Measurements from ENCODE around the gene IL20. TPM values are rescaled to one million over a fixed set of nuclear protein-coding genes. Genes with fewer than 3 reads are reported as not detected.

Gene IL20
- total and polyA plus RNA-seq, 3 donors from 2014 or later: 0.37 to 0.43 TPM; not detected in 1

GRCh38 chr1:206868264-206868663 is 2.8 kb downstream of the IL20 start:
- Histone ChIP-seq H3K4me1 (no peaks in the 10 kb centered on the region), H3K36me3 (ENCODE audit: low read depth, missing control alignments) (no peaks in the 10 kb centered on the region), H3K27me3 (no peaks in the 10 kb centered on the region), H3K4me3 (no peak overlapping the region), H3K9me3 (no peaks in the 10 kb centered on the region), H3K27ac (no peak overlapping the region)
- no peak for DNase-seq
- intact Hi-C loops (cut with DNase I; ENCODE audit: low total_unique reads): no loop called here
- no peak for TF ChIP-seq POLR2A (IDR thresholded peaks at IDR 0.05)
- no peak for TF ChIP-seq CTCF (IDR thresholded peaks at IDR 0.05)
- WGBS, 2 donors: 74 to 93% methylated on average over 1 of the region's 1 CpG

GRCh38 chr1:206872139-206872538 is 6.7 kb downstream of the IL20 start:
- intact Hi-C loops (cut with DNase I; ENCODE audit: low total_unique reads): no loop called here
- Histone ChIP-seq H3K9me3 (no peaks in the 10 kb centered on the region), H3K27me3 (no peaks in the 10 kb centered on the region), H3K4me1 (no peaks in the 10 kb centered on the region), H3K36me3 (ENCODE audit: low read depth, missing control alignments) (no peaks in the 10 kb centered on the region), H3K27ac (no peak overlapping the region), H3K4me3 (no peak overlapping the region)
- TF ChIP-seq CTCF (IDR thresholded peaks at IDR 0.05): no peak
- no peak for TF ChIP-seq POLR2A (IDR thresholded peaks at IDR 0.05)
- no peak for DNase-seq
- 84 to 97% methylated on average over 3 of the region's 3 CpGs for WGBS, 2 donors

- Histone ChIP-seq H3K36me3 (ENCODE audit: low read depth, missing control alignments) (no peaks in the 10 kb centered on the region), H3K4me1 (no peaks in the 10 kb centered on the region), H3K9me3 (no peaks in the 10 kb centered on the region), H3K27ac (no peak overlapping the region), H3K27me3 (no peaks in the 10 kb centered on the region), H3K4me3 (no peak overlapping the region)
- 94 to 98% methylated on average over 3 of the region's 3 CpGs for WGBS, 2 donors
- no peak for DNase-seq
- TF ChIP-seq POLR2A (IDR thresholded peaks at IDR 0.05) (no peak), CTCF (IDR thresholded peaks at IDR 0.05) (no peak)
- intact Hi-C loops (cut with DNase I; ENCODE audit: low total_unique reads): no loop called here
These were observed 8.3 kb downstream of the IL20 start for GRCh38 chr1:206873603-206874188.

GRCh38 chr1:206875752-206876377 is 10.4 kb downstream of the IL20 start:
- no peaks in the 10 kb centered on the region for H3K4me1 ChIP-seq
- TF ChIP-seq POLR2A (IDR thresholded peaks at IDR 0.05) (no peak), CTCF (IDR thresholded peaks at IDR 0.05) (no peak)
- WGBS, 2 donors: 84 to 85% methylated on average over 3 of the region's 3 CpGs
- H3K4me3 ChIP-seq: no peak overlapping the region
- no peak overlapping the region for H3K27ac ChIP-seq
- H3K27me3 ChIP-seq: no peaks in the 10 kb centered on the region
- H3K9me3 ChIP-seq: no peaks in the 10 kb centered on the region
- no peaks in the 10 kb centered on the region for H3K36me3 ChIP-seq (ENCODE audit: low read depth, missing control alignments)
- intact Hi-C loops (cut with DNase I; ENCODE audit: low total_unique reads): no loop called here
- DNase-seq: no peak

GRCh38 chr1:206878456-206878855 is 13.0 kb downstream of the IL20 start:
- no peak for DNase-seq
- Histone ChIP-seq H3K9me3 (no peaks in the 10 kb centered on the region), H3K4me1 (no peaks in the 10 kb centered on the region), H3K36me3 (ENCODE audit: low read depth, missing control alignments) (no peaks in the 10 kb centered on the region), H3K27me3 (no peaks in the 10 kb centered on the region), H3K27ac (no peak overlapping the region), H3K4me3 (no peak overlapping the region)
- TF ChIP-seq CTCF (IDR thresholded peaks at IDR 0.05) (no peak), POLR2A (IDR thresholded peaks at IDR 0.05) (no peak)
- intact Hi-C loops (cut with DNase I; ENCODE audit: low total_unique reads): no loop called here

Measured in testis (tissue), 3 donors.